ENCODE data around the gene EFNA3. TPM values are rescaled to one million over a fixed set of nuclear protein-coding genes. Genes with fewer than 3 reads are reported as not detected.

The EFNA3 gene
- total and polyA plus RNA-seq, 11 donors: 0.20 to 2.4 (median 0.61) TPM

- Histone ChIP-seq H3K4me1 (peaks cover under 1 to 52% (median 29%) of the 10 kb centered on the region in 12 donors), H3K4me3 (peak overlapping the region in 1 of 12 donors; percentile 93), H3K9me3 (no peaks in the 10 kb centered on the region), H3K27me3 (peaks cover 0 to 35% (median 0%) of the 10 kb centered on the region in 9 donors), H3K27ac (peak overlapping the region in 7 of 12 donors; percentile 37 to 100 (median 98)), H3K36me3 (peaks cover 0 to 4% (median 0%) of the 10 kb centered on the region in 9 donors)
- 71 to 85% (median 76%) methylated on average over 2 to 11 of the region's 11 CpGs for WGBS, 4 donors
- no peak for TF ChIP-seq CTCF (IDR thresholded peaks at IDR 0.05)
- no peak for TF ChIP-seq POLR2A (IDR thresholded peaks at IDR 0.05)
- ATAC-seq (no peak), DNase-seq (no peak)
- intact Hi-C loops (cut with DNase I): loop anchor here in 9 of 10 donors (5.0 kb wide), 2 partner anchors 33 to 42 kb away; no protein-coding TSS in a partner anchor
Measured at GRCh38 chr1:155125511-155125945, 46.9 kb downstream of the EFNA3 start.

GRCh38 chr1:155125946-155126555, 47.4 kb downstream of the EFNA3 start:
- Histone ChIP-seq H3K36me3 (peaks cover 0 to 5% (median 0%) of the 10 kb centered on the region in 9 donors), H3K27me3 (peaks cover 0 to 35% (median 0%) of the 10 kb centered on the region in 9 donors), H3K4me3 (peak overlapping the region; percentile 68 to 95 (median 82)), H3K4me1 (peaks cover 5 to 57% (median 30%) of the 10 kb centered on the region in 12 donors), H3K27ac (peak overlapping the region in 11 of 12 donors; percentile 55 to 100 (median 97)), H3K9me3 (no peaks in the 10 kb centered on the region)
- TF ChIP-seq POLR2A (IDR thresholded peaks at IDR 0.05) (no peak), CTCF (IDR thresholded peaks at IDR 0.05) (no peak)
- ATAC-seq: peak in 3 of 4 donors; percentile 21 to 26 (median 23)
- WGBS, 4 donors: 32 to 55% (median 50%) methylated on average over 42 to 53 of the region's 53 CpGs
- DNase-seq: peak; percentile 54 to 71 (median 67)
- intact Hi-C loops (cut with DNase I): loop anchor here (2.0 to 5.0 kb wide), 4 partner anchors 31 to 41 kb away; no protein-coding TSS in a partner anchor

GRCh38 chr1:155126556-155127104, 48.0 kb downstream of the EFNA3 start:
- ATAC-seq: peak in 2 of 4 donors; percentile 0 to 1
- Histone ChIP-seq H3K4me3 (peak overlapping the region; percentile 68 to 95 (median 82)), H3K4me1 (peaks cover 7 to 63% (median 36%) of the 10 kb centered on the region in 12 donors), H3K9me3 (no peaks in the 10 kb centered on the region), H3K27me3 (peaks cover 0 to 35% (median 0%) of the 10 kb centered on the region in 9 donors), H3K27ac (peak overlapping the region in 11 of 12 donors; percentile 55 to 100 (median 97)), H3K36me3 (peaks cover 0 to 11% (median 5%) of the 10 kb centered on the region in 9 donors)
- intact Hi-C loops (cut with DNase I): loop anchor here (2.0 to 5.0 kb wide), 4 partner anchors 32 to 41 kb away; no protein-coding TSS in a partner anchor
- TF ChIP-seq POLR2A (IDR thresholded peaks at IDR 0.05): no peak
- TF ChIP-seq CTCF (IDR thresholded peaks at IDR 0.05): peak in 2 of 12 donors; percentile 5 to 17
- DNase-seq: peak in 1 of 5 donors; percentile 36
- 3 to 15% (median 6%) methylated on average over 27 to 32 of the region's 32 CpGs for whole genome bisulfite sequencing, 4 donors

All from heart left ventricle (tissue), 16 donors.